Activated naive CD4-positive, alpha-beta T cell treated with Interleukin-2 at 50 U/mL for 16 hours (primary cell): ENCODE measurements around the gene KCNA2.

Experiments used
- DNase-seq: peaks from one replicate; pipeline ENCODE4 v3.0.0-alpha.2; 2020

Gene KCNA2

DNA sequence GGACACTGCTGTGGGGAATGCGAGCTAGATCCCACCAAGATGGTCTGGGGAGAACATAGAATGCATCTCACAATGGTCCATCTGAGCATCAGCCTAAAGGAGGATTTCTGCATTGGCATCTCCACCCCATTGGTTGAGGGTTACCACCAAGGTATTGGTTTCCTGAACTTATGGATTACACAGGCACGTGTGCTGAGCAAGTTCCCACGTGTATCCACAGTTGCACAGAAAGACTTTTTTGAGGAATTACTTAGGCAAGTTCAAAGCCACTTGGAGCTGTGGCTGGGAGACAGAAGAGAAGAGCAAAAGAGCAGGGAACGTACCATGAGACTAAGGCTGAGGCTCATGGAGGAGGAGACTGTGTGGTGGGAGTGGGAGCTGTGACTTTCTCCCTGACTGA, 43.1 kb downstream of the KCNA2 start:
- no peak for DNase-seq

DNA sequence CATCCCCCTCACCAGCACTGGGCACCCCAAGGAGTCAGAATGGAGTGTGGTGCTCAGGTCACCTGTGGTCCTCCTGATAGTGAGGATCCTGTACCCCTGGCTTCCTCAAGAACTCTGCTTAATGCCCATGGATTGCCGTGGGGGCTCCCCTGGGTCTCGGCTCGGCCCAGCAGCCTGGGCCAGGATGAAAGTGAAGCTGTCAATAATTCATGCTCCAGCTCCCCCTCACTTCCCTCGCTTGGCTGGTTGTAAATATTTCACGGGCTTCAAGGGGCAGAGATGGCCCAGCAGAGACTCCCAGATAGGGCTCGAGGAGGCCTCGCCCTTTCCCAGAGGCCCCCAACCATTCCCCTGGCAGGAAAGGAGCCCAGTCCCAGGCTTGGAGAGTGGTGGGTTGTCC, 44.6 kb downstream of the KCNA2 start:
- DNase-seq = no peak

DNA sequence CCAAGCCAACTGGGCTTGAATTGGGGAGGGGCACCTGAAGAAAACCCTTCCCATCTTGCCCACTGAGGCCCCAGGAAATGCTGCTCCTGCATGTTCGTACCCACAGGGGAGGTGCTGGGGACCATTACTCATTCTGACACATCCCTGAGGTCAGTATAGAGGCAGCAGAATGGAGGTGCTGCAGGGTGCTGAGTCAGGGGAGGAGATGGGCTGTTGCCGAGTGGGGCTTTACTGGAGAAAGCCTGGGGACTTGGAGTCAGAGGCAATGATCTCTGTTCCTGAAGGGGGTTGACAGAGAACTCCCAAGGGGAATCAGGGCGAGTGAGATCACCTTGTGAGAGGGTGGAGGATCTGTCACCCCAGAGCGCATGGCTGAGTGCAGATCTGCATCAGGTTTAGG, 47.0 kb downstream of the KCNA2 start:
- no peak for DNase-seq

DNA sequence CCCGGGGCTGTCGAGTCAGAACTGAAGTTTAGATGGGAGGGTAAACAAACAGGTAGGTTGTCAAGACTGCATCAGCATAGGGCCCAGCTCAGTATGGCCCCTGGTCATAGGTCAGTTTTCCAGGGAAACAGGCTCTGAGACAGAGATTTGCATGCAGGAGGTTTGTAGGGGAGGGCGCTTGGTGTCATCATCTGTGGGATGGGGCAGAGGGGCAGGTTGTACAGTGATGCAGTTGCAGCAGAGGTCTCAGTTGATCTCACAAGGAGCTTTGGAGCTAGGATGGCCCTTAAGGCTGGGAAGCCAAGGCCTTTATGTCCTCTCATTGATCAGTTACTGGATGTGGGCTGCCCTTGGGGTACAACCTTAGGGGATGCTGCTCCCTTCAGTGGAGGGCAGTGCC, 48.7 kb downstream of the KCNA2 start:
- no peak for DNase-seq

DNA sequence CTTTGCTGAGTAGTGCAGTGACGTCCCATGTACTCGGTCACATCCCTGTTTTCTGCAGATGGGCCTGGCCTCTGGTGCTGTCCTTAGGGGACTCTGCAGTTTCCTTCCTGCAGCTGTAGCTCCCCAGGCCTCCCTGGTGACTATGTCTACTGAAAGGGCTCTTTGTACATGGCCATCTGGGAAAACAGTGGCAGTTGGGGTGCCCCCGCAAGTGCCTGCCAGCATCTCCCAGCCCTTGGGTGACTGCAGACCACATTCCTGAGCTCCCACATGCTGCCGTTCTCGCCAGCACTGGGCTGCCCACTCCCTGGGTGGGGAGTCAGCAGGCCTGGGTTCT, 49.7 kb downstream of the KCNA2 start:
- DNase-seq = no peak

DNA sequence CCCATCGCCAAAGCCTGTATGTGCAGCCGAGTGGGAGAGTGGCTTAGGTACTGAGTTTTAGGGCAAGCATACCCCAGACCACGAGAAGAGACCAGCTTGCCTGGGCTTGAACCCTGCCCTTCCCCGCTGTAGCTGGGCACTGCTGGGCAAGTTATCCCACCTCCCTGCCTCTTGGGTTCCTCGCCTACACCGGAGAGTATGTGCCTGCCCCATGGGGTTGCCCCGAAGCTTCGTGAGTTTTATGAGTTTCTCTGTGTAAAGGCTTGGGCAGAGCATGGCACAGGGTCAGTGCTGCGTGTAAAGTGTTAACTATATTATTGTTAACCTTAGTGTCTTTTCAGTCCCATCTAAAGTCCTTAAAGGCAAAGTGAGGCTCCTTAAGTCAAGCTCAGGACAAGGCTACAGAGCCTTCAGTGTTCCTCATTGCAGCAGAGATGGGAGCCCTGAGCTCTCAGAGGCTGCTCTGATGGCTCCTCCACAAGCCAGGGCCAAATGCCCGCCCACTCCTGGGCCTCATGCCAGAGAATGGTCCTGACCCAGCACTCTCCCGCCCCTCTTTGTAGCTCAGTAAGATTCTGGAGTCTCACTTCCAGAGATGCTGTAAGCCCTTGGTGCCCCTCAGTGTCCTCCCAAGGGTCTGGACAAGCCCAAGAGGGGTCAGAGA, 50.2 kb downstream of the KCNA2 start:
- no peak for DNase-seq

DNA sequence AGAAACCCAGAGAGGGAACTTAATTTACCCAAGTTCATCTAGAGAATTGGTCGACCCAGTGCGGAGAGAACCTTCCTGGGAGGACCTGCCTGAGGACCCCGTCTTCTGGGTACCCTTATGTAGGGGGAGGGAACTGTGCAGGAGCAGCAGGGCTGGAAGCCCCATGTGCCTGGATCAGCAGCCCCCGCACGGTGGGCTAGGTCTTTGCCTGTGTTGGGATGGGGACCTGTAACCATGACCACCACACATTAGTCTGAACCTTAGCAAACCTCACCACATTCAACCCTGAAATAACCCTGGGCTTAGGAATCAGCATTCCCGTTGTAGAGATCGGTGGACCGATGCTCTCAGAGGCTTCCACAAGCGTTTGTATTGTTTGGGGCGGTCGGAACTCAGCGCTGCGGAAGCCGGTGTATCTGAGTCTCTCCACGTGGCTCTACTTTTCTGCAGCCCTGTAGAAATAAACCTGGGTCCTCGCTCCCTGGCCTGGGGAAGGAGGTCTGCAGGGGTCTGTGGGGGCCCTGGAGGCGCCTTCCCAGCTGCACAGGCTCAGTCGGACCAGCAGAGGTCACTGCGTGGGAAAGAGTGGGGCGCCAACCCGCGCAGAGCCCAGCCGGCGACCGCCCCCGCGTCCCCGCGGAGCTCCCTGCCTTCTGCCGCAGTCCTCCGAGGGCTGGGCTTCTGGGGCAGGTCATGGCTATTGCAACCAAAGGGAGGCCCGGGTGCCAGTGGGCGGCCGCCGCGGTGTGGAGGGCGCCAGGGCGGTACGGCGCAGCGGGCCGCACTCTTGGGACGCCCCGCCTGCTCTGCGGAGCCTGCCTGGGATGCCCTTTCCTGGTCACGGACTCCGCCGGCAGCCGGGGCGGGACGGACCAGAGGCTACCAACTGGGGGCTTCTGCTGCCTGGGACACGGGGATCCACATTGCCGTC, 51.0 kb downstream of the KCNA2 start:
- peak; percentile 65 for DNase-seq

DNA sequence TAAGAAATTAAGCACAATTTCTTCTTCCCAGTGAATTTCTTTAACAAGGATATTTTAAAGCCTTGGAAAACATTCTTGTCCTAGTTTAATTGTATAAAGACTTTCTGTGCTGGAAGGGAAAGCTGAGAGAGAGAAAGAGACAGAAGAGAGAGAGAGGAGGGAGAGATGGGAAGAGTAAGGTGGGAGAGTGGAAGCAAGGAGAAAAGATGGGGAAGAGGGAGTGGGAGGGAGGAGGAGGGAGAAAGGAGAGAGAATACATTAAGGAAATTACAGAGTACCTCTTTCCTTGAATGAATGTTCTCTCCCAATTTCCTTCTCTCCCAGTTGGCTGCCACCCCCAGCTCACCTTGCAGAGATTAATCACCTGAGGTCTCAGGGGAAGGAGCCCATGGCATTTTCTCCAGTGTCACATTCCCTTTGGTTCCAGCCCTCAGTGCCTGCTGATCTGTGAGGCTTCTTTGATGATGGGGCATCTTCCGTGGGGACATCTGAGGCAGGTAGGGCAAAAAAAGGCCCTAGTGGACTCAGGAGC, 54.8 kb downstream of the KCNA2 start:
- no peak for DNase-seq

DNA sequence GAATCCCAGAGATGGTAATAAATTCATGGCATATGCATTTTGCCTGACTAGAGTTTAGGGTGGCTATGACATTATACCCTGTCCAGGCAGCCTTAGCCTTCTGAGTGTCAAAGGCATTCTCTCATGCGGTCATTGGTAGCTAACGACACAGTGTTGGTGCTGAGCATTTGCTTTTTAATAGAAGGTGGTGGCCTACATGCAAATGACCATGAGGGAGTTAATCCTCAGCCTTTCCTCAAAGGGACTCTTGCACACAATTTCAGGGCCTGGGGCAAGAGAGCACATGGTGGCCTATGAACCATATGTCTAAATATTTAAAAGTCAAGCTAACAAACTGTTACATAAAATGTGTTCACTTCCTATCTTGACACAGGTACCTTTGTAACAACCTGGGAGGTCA, 56.3 kb downstream of the KCNA2 start:
- no peak for DNase-seq

DNA sequence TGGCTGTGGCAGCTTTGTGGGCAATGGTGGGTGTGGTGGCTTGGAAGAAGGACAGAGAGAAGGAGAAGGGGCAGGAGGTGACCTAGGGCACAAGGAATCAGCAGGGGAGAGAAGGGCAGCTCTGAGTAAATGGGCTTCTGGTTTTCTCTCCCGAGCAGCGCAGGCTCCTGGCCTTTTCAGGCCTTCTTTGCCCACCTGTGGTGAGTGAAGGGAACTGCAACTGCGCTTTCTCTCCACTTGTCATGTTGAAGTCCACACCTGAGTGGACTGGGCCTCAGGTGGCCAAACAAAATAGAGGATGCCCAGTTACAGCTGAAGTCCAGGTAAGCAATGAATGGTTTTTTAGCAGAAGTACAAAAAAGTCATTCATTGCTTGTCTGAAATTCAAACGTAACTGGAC, 57.8 kb downstream of the KCNA2 start:
- no peak for DNase-seq

DNA sequence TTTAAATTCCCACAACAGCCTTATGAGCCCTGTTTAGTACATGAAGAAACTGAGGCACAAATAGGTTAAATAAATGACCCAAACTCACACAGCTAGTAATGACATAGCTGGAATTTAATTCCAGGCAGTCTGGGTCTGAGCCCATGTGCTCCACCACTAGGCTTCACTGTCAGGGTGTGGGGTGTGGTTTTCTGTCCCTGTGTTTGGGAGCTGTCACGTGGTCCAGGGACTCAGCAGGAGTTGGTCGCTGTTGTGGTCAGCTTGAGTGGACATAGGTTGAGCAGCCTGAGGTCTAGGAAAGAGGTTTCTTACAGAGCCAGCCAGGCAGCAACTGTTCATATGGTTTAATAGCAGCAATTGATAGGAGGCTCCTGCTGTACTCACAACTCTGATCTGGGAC, 59.1 kb downstream of the KCNA2 start:
- DNase-seq = no peak

DNA sequence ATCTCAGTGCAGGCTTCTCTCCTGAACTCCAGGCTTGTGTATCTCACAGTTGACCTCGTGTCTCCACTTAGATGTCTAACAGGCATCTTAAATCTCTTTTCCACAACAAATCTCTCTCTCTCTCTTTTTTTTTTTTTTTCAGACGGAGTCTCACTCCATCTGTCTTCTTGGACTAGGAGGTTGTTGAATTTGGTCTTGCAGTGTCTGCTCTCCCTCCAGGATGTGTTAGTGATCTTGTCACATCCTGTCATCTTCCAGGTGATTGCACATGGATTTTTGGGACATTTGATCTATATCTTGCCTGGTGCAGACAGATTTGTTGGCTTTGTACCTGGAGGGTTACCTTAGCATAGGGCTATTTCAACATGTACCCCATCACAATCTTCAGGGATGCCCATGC, 60.7 kb downstream of the KCNA2 start:
- DNase-seq = no peak

DNA sequence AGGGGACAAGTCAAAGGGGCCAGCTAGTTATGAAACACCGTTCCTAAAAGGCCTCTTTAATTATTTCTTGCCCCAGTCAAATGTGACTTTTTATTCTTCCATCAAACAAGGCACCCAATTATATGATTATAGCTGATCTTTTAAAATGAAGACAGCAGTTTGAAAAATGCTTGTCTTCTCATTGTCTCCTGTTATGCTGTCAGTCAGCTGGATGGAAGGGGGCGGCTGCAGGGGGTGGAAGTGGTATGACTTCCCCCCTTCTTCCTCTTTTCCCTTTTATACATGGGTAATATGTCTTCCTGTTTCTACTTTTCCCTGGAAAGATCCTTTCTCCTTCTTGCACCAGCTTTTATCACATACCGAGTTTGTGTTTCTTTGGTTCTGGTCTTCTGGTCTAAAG, 61.4 kb downstream of the KCNA2 start:
- no peak for DNase-seq
